Omental fat pad (tissue), 4 donors: ENCODE results near the gene REXO1. TPM values are rescaled to one million over a fixed set of nuclear protein-coding genes. Genes with fewer than 3 reads are reported as not detected.

Experiments used
- ATAC-seq: fragments of 150-250 bp; one replicate; pipeline ENCODE4 v1.9.1; 2016; ENCODE audit warnings: mild to moderate bottlenecking, moderate library complexity; ENCODE audit not compliant: low FRiP score
- DNase-seq: peaks from one replicate; pipeline ENCODE4 v3.0.0-alpha.2; 2019; ENCODE audit warnings: low spot score
- CTCF ChIP-seq, 3 donors: fragments of 450-650 bp; IDR thresholded peaks; one replicate each; pipeline ENCODE4 v1.5.1; 2016 to 2017; ENCODE audit warnings: antibody characterized with exemption in 3 of 3, mild to moderate bottlenecking in 3 of 3, moderate library complexity in 2 of 3
- total RNA-seq, 4 donors: library from RNA; depleted of rRNA; stranded (reverse); fragments of >200 nt; gene quantifications; one replicate each; pipeline ENCODE4 v1.1.0, GENCODE V29; 2016

Gene REXO1
- total RNA-seq, 4 donors from 2014 or later = 17.0 to 31.3 (median 19.6) TPM

- TF ChIP-seq CTCF (IDR thresholded peaks at IDR 0.05) = no peak
- no peak for ATAC-seq
- DNase-seq = no peak
Observed at GRCh38 chr19:1849886-1850398, 1.7 kb upstream of the REXO1 start.

- DNase-seq = no peak
- TF ChIP-seq CTCF (IDR thresholded peaks at IDR 0.05) = no peak
- ATAC-seq = no peak
Observed at GRCh38 chr19:1849132-1849474, 820 bp upstream of the REXO1 start.

GRCh38 chr19:1847684-1848398 is 442 bp downstream of the REXO1 start:
- peak; percentile 22 for ATAC-seq
- TF ChIP-seq CTCF (IDR thresholded peaks at IDR 0.05) = no peak
- DNase-seq = no peak

- no peak for DNase-seq
- no peak for TF ChIP-seq CTCF (IDR thresholded peaks at IDR 0.05)
- no peak for ATAC-seq
Observed at GRCh38 chr19:1847348-1847683, 967 bp downstream of the REXO1 start.

- ATAC-seq (no peak), DNase-seq (no peak)
- TF ChIP-seq CTCF (IDR thresholded peaks at IDR 0.05) = no peak
Observed at GRCh38 chr19:1846517-1847204, 1.6 kb downstream of the REXO1 start.

GRCh38 chr19:1845642-1846041 is 2.6 kb downstream of the REXO1 start:
- DNase-seq (no peak), ATAC-seq (no peak)
- TF ChIP-seq CTCF (IDR thresholded peaks at IDR 0.05) = no peak

GRCh38 chr19:1845125-1845515 is 3.2 kb downstream of the REXO1 start:
- TF ChIP-seq CTCF (IDR thresholded peaks at IDR 0.05) = no peak
- ATAC-seq = no peak
- DNase-seq = no peak
